Mesendoderm (in vitro differentiated cells): ENCODE results near the gene TBX15.

Experiments used
- DNase-seq: peaks from one replicate; pipeline ENCODE4 v3.0.0; 2013
- H2AK5ac ChIP-seq: 2 replicates; pipeline ENCODE4 v1.6.1; 2013; ENCODE audit warnings: low read length, inconsistent platforms
- H2BK120ac ChIP-seq: 2 replicates; pipeline ENCODE4 v1.6.1; 2013; ENCODE audit warnings: low read depth, mild to moderate bottlenecking, low read length, moderate library complexity, mixed read lengths
- H2BK15ac ChIP-seq: replicated peaks from 2 replicates; pipeline ENCODE4 v1.6.1; 2013; ENCODE audit warnings: low read depth, mild to moderate bottlenecking, moderate library complexity
- H2BK5ac ChIP-seq: 2 replicates; pipeline ENCODE4 v1.6.1; 2013; ENCODE audit warnings: low read length, inconsistent platforms
- H3K18ac ChIP-seq: 2 replicates; pipeline ENCODE4 v1.6.1; 2013; ENCODE audit warnings: mild to moderate bottlenecking, low read length, mixed read lengths
- H3K23ac ChIP-seq: one replicate; pipeline ENCODE4 v1.6.1; 2013; ENCODE audit warnings: low read length
- H3K27ac ChIP-seq: 2 replicates; pipeline ENCODE4 v1.5.1; 2013; ENCODE audit warnings: low read depth, mild to moderate bottlenecking, inconsistent platforms, low read length, moderate library complexity
- H3K27me3 ChIP-seq: 2 replicates; pipeline ENCODE4 v1.6.1; 2013; ENCODE audit warnings: low read length, control low read depth, mild to moderate bottlenecking, inconsistent platforms; ENCODE audit not compliant: insufficient read depth, poor library complexity
- H3K36me3 ChIP-seq: 2 replicates; pipeline ENCODE4 v1.6.1; 2013; ENCODE audit warnings: low read length, inconsistent platforms; ENCODE audit not compliant: control insufficient read depth, insufficient read depth
- H3K4ac ChIP-seq: one replicate; pipeline ENCODE4 v1.6.1; 2013; ENCODE audit warnings: low read depth, mild to moderate bottlenecking, low read length, moderate library complexity
- H3K4me1 ChIP-seq: 2 replicates; pipeline ENCODE4 v1.6.1; 2013; ENCODE audit warnings: low read depth, low read length, inconsistent platforms; ENCODE audit not compliant: control insufficient read depth
- H3K4me2 ChIP-seq: 2 replicates; pipeline ENCODE4 v1.6.1; 2013; ENCODE audit warnings: low read length
- H3K4me3 ChIP-seq: 2 replicates; pipeline ENCODE4 v1.5.1; 2013; ENCODE audit warnings: mild to moderate bottlenecking, low read length
- H3K56ac ChIP-seq: one replicate; pipeline ENCODE4 v1.6.1; 2013; ENCODE audit warnings: low read length
- H3K79me1 ChIP-seq: 2 replicates; pipeline ENCODE4 v1.6.1; 2013; ENCODE audit warnings: low read length, inconsistent platforms
- H3K79me2 ChIP-seq: 2 replicates; pipeline ENCODE4 v1.6.1; 2013; ENCODE audit warnings: mild to moderate bottlenecking, low read length; ENCODE audit not compliant: control insufficient read depth, insufficient read depth
- H3K9ac ChIP-seq: 2 replicates; pipeline ENCODE4 v1.6.1; 2013; ENCODE audit warnings: low read length, inconsistent platforms
- H4K5ac ChIP-seq: one replicate; pipeline ENCODE4 v1.6.1; 2013; ENCODE audit warnings: low read length
- H4K8ac ChIP-seq: one replicate; pipeline ENCODE4 v1.6.1; 2013; ENCODE audit warnings: low read depth, mild to moderate bottlenecking, control low read depth, low read length, moderate library complexity
- WGBS: extraction: QIAGEN DNeasy Blood & Tissue Kit; methylation state at CpG from one replicate; pipeline ENCODE4 v1.1.7; 2013; ENCODE audit warnings: low lambda C conversion rate, missing lambda C conversion rate; ENCODE audit not compliant: insufficient coverage; ENCODE audit errors: extremely low coverage; 5-methylcytosine and 5-hydroxymethylcytosine counted together

TBX15 gene

GRCh38 chr1:118947790-118948189 is 40.4 kb downstream of the TBX15 start:
- Histone ChIP-seq H3K4me1 (no peaks in the 10 kb centered on the region), H2BK15ac (no peak overlapping the region), H3K4ac (no peak overlapping the region), H2BK5ac (no peak overlapping the region), H3K56ac (no peak overlapping the region), H3K4me3 (no peak overlapping the region), H3K9ac (no peak overlapping the region), H3K27me3 (no peaks in the 10 kb centered on the region), H3K79me1 (no peaks in the 10 kb centered on the region), H3K23ac (no peak overlapping the region), H2AK5ac (no peak overlapping the region), H3K36me3 (no peaks in the 10 kb centered on the region), H2BK120ac (no peak overlapping the region), H3K79me2 (no peaks in the 10 kb centered on the region), H3K27ac (no peak overlapping the region), H4K8ac (no peak overlapping the region), H4K5ac (no peak overlapping the region), H3K4me2 (no peak overlapping the region), H3K18ac (no peak overlapping the region)
- DNase-seq: no peak
- WGBS: no CpG with 5 or more reads among the region's 2 CpGs

GRCh38 chr1:118947003-118947765 is 41.0 kb downstream of the TBX15 start:
- Histone ChIP-seq H4K8ac (no peak overlapping the region), H3K27me3 (no peaks in the 10 kb centered on the region), H3K18ac (no peak overlapping the region), H2BK120ac (no peak overlapping the region), H3K79me2 (no peaks in the 10 kb centered on the region), H3K4me3 (no peak overlapping the region), H3K27ac (no peak overlapping the region), H3K36me3 (no peaks in the 10 kb centered on the region), H2BK15ac (no peak overlapping the region), H3K23ac (no peak overlapping the region), H3K4me1 (no peaks in the 10 kb centered on the region), H2BK5ac (no peak overlapping the region), H3K4ac (no peak overlapping the region), H3K79me1 (no peaks in the 10 kb centered on the region), H3K56ac (no peak overlapping the region), H3K4me2 (no peak overlapping the region), H2AK5ac (no peak overlapping the region), H4K5ac (no peak overlapping the region), H3K9ac (no peak overlapping the region)
- WGBS: no CpG with 5 or more reads among the region's 3 CpGs
- no peak for DNase-seq

GRCh38 chr1:118945489-118945888 is 42.7 kb downstream of the TBX15 start:
- Histone ChIP-seq H3K23ac (no peak overlapping the region), H3K27ac (no peak overlapping the region), H3K18ac (no peak overlapping the region), H3K9ac (no peak overlapping the region), H3K79me2 (no peaks in the 10 kb centered on the region), H3K27me3 (no peaks in the 10 kb centered on the region), H3K36me3 (no peaks in the 10 kb centered on the region), H3K4me2 (no peak overlapping the region), H3K56ac (no peak overlapping the region), H2AK5ac (no peak overlapping the region), H4K8ac (no peak overlapping the region), H3K79me1 (no peaks in the 10 kb centered on the region), H3K4me3 (no peak overlapping the region), H4K5ac (no peak overlapping the region), H2BK5ac (no peak overlapping the region), H3K4me1 (no peaks in the 10 kb centered on the region), H2BK120ac (no peak overlapping the region), H3K4ac (no peak overlapping the region), H2BK15ac (no peak overlapping the region)
- WGBS: no CpG with 5 or more reads among the region's 1 CpG
- DNase-seq: no peak

GRCh38 chr1:118944546-118944945 is 43.6 kb downstream of the TBX15 start:
- no peak overlapping the region for H2AK5ac ChIP-seq
- no peak overlapping the region for H2BK5ac ChIP-seq
- no CpG with 5 or more reads among the region's 4 CpGs for whole genome bisulfite sequencing
- no peaks in the 10 kb centered on the region for H3K79me2 ChIP-seq
- no peak overlapping the region for H4K5ac ChIP-seq
- no peak overlapping the region for H3K4me2 ChIP-seq
- H3K18ac ChIP-seq: no peak overlapping the region
- H3K4me3 ChIP-seq: no peak overlapping the region
- no peak overlapping the region for H2BK15ac ChIP-seq
- H3K36me3 ChIP-seq: no peaks in the 10 kb centered on the region
- H2BK120ac ChIP-seq: no peak overlapping the region
- H3K9ac ChIP-seq: no peak overlapping the region
- H3K23ac ChIP-seq: no peak overlapping the region
- H3K27me3 ChIP-seq: no peaks in the 10 kb centered on the region
- no peaks in the 10 kb centered on the region for H3K4me1 ChIP-seq
- no peak overlapping the region for H3K27ac ChIP-seq
- no peak overlapping the region for H3K4ac ChIP-seq
- H3K56ac ChIP-seq: no peak overlapping the region
- no peak overlapping the region for H4K8ac ChIP-seq
- no peak for DNase-seq
- H3K79me1 ChIP-seq: no peaks in the 10 kb centered on the region

- H3K79me1 ChIP-seq: no peaks in the 10 kb centered on the region
- H3K4ac ChIP-seq: no peak overlapping the region
- H3K79me2 ChIP-seq: no peaks in the 10 kb centered on the region
- no peak overlapping the region for H3K4me2 ChIP-seq
- H4K8ac ChIP-seq: no peak overlapping the region
- no peak for DNase-seq
- no peak overlapping the region for H2BK120ac ChIP-seq
- H3K27me3 ChIP-seq: no peaks in the 10 kb centered on the region
- no peak overlapping the region for H3K18ac ChIP-seq
- no peaks in the 10 kb centered on the region for H3K36me3 ChIP-seq
- H2BK5ac ChIP-seq: no peak overlapping the region
- no CpG with 5 or more reads among the region's 2 CpGs for WGBS
- H2AK5ac ChIP-seq: no peak overlapping the region
- no peak overlapping the region for H3K9ac ChIP-seq
- H2BK15ac ChIP-seq: no peak overlapping the region
- H3K23ac ChIP-seq: no peak overlapping the region
- no peak overlapping the region for H3K27ac ChIP-seq
- H3K4me1 ChIP-seq: no peaks in the 10 kb centered on the region
- H4K5ac ChIP-seq: no peak overlapping the region
- H3K56ac ChIP-seq: no peak overlapping the region
- H3K4me3 ChIP-seq: no peak overlapping the region
Observed at GRCh38 chr1:118944133-118944532, 44.0 kb downstream of the TBX15 start.

GRCh38 chr1:118940957-118941356 is 47.2 kb downstream of the TBX15 start:
- no peak overlapping the region for H3K23ac ChIP-seq
- H3K4ac ChIP-seq: no peak overlapping the region
- H2BK120ac ChIP-seq: no peak overlapping the region
- H3K18ac ChIP-seq: no peak overlapping the region
- no peak overlapping the region for H3K9ac ChIP-seq
- no peak overlapping the region for H3K4me3 ChIP-seq
- no peak overlapping the region for H3K56ac ChIP-seq
- H3K4me1 ChIP-seq: no peaks in the 10 kb centered on the region
- no peak overlapping the region for H2AK5ac ChIP-seq
- WGBS: no CpG with 5 or more reads among the region's 3 CpGs
- H3K36me3 ChIP-seq: no peaks in the 10 kb centered on the region
- no peak overlapping the region for H4K8ac ChIP-seq
- H3K27me3 ChIP-seq: no peaks in the 10 kb centered on the region
- H4K5ac ChIP-seq: no peak overlapping the region
- no peak overlapping the region for H2BK5ac ChIP-seq
- H3K79me1 ChIP-seq: no peaks in the 10 kb centered on the region
- DNase-seq: no peak
- H3K4me2 ChIP-seq: no peak overlapping the region
- H2BK15ac ChIP-seq: no peak overlapping the region
- no peak overlapping the region for H3K27ac ChIP-seq
- H3K79me2 ChIP-seq: no peaks in the 10 kb centered on the region
